Measurements from ENCODE around the gene R3HDM2. TPM values are rescaled to one million over a fixed set of nuclear protein-coding genes. Genes with fewer than 3 reads are reported as not detected.

Gene R3HDM2
- total and polyA plus RNA-seq, 2 experiments from 2014 or later, result 13.4 to 28.7 TPM

DNA sequence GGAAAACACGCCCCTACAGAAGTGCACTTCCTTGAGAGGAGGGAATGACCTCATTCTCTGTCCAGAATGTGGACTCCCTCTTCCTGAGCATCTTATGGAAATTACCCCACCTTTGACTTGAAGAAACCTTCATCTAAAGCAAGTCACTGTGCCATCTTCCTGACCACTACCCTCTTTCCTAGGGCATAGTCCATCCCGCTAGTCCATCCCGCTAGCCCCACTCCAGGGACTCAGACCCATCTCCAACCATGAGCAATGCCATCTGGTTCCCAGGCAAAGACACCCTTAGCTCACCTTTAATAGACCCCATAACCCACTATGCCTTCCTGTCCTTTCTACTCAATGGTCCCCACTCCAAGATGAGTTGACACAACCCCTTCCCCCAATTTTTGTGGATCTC lies 19.2 kb upstream of the R3HDM2 start:
- Histone ChIP-seq H2AFZ (no peak overlapping the region), H3K4me1 (ENCODE audit: insufficient read depth) (peaks cover 32% of the 10 kb centered on the region), H3K4me3 (no peak overlapping the region), H3K27me3 (no peaks in the 10 kb centered on the region), H3K27ac (peak overlapping the region; percentile 84), H3K4me2 (no peak overlapping the region), H3K79me2 (no peaks in the 10 kb centered on the region), H4K20me1 (ENCODE audit: insufficient read depth, poor library complexity, severe bottlenecking) (no peaks in the 10 kb centered on the region), H3K9me2 (replicated peaks; ENCODE audit: insufficient read depth) (no peaks in the 10 kb centered on the region), H3K36me3 (replicated peaks; ENCODE audit: insufficient read depth, low read depth) (no peaks in the 10 kb centered on the region), H3K9me3 (ENCODE audit: low read depth) (no peaks in the 10 kb centered on the region)
- DNase-seq (ENCODE audit: low spot score), result no peak
- WGBS (ENCODE audit: low lambda C conversion rate, missing lambda C conversion rate), result 97% methylated on average over 3 of the region's 3 CpGs
- TF ChIP-seq, protein P1, sequence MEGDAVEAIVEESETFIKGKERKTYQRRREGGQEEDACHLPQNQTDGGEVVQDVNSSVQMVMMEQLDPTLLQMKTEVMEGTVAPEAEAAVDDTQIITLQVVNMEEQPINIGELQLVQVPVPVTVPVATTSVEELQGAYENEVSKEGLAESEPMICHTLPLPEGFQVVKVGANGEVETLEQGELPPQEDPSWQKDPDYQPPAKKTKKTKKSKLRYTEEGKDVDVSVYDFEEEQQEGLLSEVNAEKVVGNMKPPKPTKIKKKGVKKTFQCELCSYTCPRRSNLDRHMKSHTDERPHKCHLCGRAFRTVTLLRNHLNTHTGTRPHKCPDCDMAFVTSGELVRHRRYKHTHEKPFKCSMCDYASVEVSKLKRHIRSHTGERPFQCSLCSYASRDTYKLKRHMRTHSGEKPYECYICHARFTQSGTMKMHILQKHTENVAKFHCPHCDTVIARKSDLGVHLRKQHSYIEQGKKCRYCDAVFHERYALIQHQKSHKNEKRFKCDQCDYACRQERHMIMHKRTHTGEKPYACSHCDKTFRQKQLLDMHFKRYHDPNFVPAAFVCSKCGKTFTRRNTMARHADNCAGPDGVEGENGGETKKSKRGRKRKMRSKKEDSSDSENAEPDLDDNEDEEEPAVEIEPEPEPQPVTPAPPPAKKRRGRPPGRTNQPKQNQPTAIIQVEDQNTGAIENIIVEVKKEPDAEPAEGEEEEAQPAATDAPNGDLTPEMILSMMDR (IDR thresholded peaks at IDR 0.05; ENCODE audit: poor library complexity), result no peak
- no peak for TF ChIP-seq EZH2phosphoT487 (IDR thresholded peaks at IDR 0.05; ENCODE audit: low read depth, severe bottlenecking, unreplicated experiment)
- TF ChIP-seq EZH2 (IDR thresholded peaks at IDR 0.05; ENCODE audit: borderline replicate concordance), result no peak

DNA sequence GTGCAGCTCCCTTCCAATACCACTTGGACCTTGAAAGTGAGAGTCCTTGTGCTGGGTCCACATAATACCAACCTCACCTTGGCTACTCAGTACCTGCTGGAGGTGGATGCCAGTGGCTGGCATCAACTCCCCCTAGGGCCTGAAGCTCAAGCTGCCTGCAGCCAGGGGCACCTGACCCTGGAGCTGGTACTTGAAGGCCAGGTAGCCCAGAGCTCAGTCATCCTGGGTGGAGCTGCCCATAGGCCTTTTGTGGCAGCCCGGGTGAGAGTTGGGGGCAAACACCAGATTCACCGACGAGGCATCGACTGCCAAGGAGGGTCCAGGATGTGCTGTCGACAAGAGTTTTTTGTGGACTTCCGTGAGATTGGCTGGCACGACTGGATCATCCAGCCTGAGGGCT lies 18.5 kb upstream of the R3HDM2 start:
- Histone ChIP-seq H3K4me3 (no peak overlapping the region), H3K4me1 (ENCODE audit: insufficient read depth) (peaks cover 25% of the 10 kb centered on the region), H3K27ac (no peak overlapping the region), H3K4me2 (no peak overlapping the region), H3K79me2 (no peaks in the 10 kb centered on the region), H3K36me3 (replicated peaks; ENCODE audit: insufficient read depth, low read depth) (no peaks in the 10 kb centered on the region), H2AFZ (no peak overlapping the region), H3K9me2 (replicated peaks; ENCODE audit: insufficient read depth) (no peaks in the 10 kb centered on the region), H3K9me3 (ENCODE audit: low read depth) (no peaks in the 10 kb centered on the region), H4K20me1 (ENCODE audit: insufficient read depth, poor library complexity, severe bottlenecking) (no peaks in the 10 kb centered on the region), H3K27me3 (no peaks in the 10 kb centered on the region)
- WGBS (ENCODE audit: low lambda C conversion rate, missing lambda C conversion rate), result 99% methylated on average over 7 of the region's 7 CpGs
- TF ChIP-seq, protein P1 (IDR thresholded peaks at IDR 0.05; ENCODE audit: poor library complexity), result no peak
- TF ChIP-seq EZH2 (IDR thresholded peaks at IDR 0.05; ENCODE audit: borderline replicate concordance), result no peak
- TF ChIP-seq EZH2phosphoT487 (IDR thresholded peaks at IDR 0.05; ENCODE audit: low read depth, severe bottlenecking, unreplicated experiment), result no peak
- DNase-seq (ENCODE audit: low spot score), result no peak

DNA sequence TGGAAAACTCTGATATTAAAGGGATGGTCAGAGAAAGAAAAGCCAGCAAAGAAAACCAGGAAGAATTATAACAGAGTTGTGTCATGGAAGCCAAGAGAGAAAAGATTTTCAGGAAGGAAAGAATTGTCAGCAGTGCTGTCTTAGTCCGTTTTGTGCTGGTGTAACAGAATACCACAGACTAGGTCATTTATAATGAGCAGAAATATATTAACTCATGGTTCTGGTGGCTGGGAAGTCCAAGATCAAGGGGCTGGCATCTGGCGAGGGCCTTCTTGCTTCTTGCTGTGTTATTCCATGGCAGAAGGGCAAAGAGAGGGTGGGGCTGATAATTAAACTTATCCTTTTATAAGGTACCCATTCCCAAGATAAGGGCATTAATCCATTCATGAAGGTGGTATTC lies 17.8 kb upstream of the R3HDM2 start:
- H3K9me2 ChIP-seq (replicated peaks; ENCODE audit: insufficient read depth), result no peaks in the 10 kb centered on the region
- no peaks in the 10 kb centered on the region for H3K79me2 ChIP-seq
- 83% methylated on average over 2 of the region's 2 CpGs for WGBS (ENCODE audit: low lambda C conversion rate, missing lambda C conversion rate)
- H3K27ac ChIP-seq, result no peak overlapping the region
- no peak for DNase-seq (ENCODE audit: low spot score)
- no peak overlapping the region for H2AFZ ChIP-seq
- no peaks in the 10 kb centered on the region for H3K27me3 ChIP-seq
- no peaks in the 10 kb centered on the region for H3K9me3 ChIP-seq (ENCODE audit: low read depth)
- H3K4me3 ChIP-seq, result no peak overlapping the region
- TF ChIP-seq EZH2phosphoT487 (IDR thresholded peaks at IDR 0.05; ENCODE audit: low read depth, severe bottlenecking, unreplicated experiment), result no peak
- TF ChIP-seq EZH2 (IDR thresholded peaks at IDR 0.05; ENCODE audit: borderline replicate concordance), result no peak
- TF ChIP-seq, protein P1 (IDR thresholded peaks at IDR 0.05; ENCODE audit: poor library complexity), result no peak
- no peaks in the 10 kb centered on the region for H3K36me3 ChIP-seq (replicated peaks; ENCODE audit: insufficient read depth, low read depth)
- no peak overlapping the region for H3K4me2 ChIP-seq
- H4K20me1 ChIP-seq (ENCODE audit: insufficient read depth, poor library complexity, severe bottlenecking), result no peaks in the 10 kb centered on the region
- H3K4me1 ChIP-seq (ENCODE audit: insufficient read depth), result peaks cover 20% of the 10 kb centered on the region
